GM23248 (cell line): Measurements from ENCODE around the gene SLFN13. TPM values are rescaled to one million over a fixed set of nuclear protein-coding genes. Genes with fewer than 3 reads are reported as not detected.
"Not testable (repeated sequence)": the region's sequence is repeated elsewhere in the genome, so short reads cannot be mapped to it uniquely, and the experiment has no call there.

Experiments
- DNase-seq: peaks from one replicate; pipeline ENCODE4 v3.0.0-alpha.2; 2015
- H2AFZ ChIP-seq: fragments of 200-600 bp; sonication (generic); 2 replicates; pipeline ENCODE4 v1.6.1; 2016; ENCODE audit warnings: antibody characterized with exemption
- H3F3A ChIP-seq: fragments of 200-600 bp; sonication (generic); 2 replicates; pipeline ENCODE4 v1.6.1; 2016; ENCODE audit warnings: mild to moderate bottlenecking, antibody characterized with exemption, mixed run types; ENCODE audit not compliant: insufficient read depth
- H3K27ac ChIP-seq: fragments of 200-600 bp; sonication (generic); 2 replicates; pipeline ENCODE4 v1.5.1; 2016; ENCODE audit warnings: mild to moderate bottlenecking
- H3K27me3 ChIP-seq: fragments of 200-600 bp; sonication (generic); replicated peaks from 2 replicates; pipeline ENCODE4 v1.6.1; 2016; ENCODE audit warnings: mild to moderate bottlenecking; ENCODE audit not compliant: insufficient read depth
- H3K36me3 ChIP-seq: fragments of 200-600 bp; sonication (generic); 2 replicates; pipeline ENCODE4 v1.6.1; 2016; ENCODE audit warnings: low read depth, mild to moderate bottlenecking
- H3K4me1 ChIP-seq: fragments of 200-600 bp; sonication (generic); 2 replicates; pipeline ENCODE4 v1.6.1; 2016; ENCODE audit warnings: mild to moderate bottlenecking; ENCODE audit not compliant: insufficient read depth
- H3K4me2 ChIP-seq: fragments of 200-600 bp; sonication (generic); one replicate; pipeline ENCODE4 v1.6.1; 2016; ENCODE audit warnings: mild to moderate bottlenecking; ENCODE audit not compliant: unreplicated experiment
- H3K4me3 ChIP-seq: fragments of 200-600 bp; sonication (generic); 2 replicates; pipeline ENCODE4 v1.5.1; 2016; ENCODE audit warnings: mild to moderate bottlenecking
- H3K79me2 ChIP-seq: fragments of 200-600 bp; sonication (generic); 2 replicates; pipeline ENCODE4 v1.6.1; 2016; ENCODE audit warnings: mild to moderate bottlenecking; ENCODE audit not compliant: insufficient read depth
- H3K9ac ChIP-seq: fragments of 200-600 bp; sonication (generic); 2 replicates; pipeline ENCODE4 v1.6.1; 2016; ENCODE audit warnings: mild to moderate bottlenecking
- H3K9me2 ChIP-seq: fragments of 200-600 bp; sonication (generic); 2 replicates; pipeline ENCODE4 v1.6.1; 2016; ENCODE audit warnings: mixed run types, mild to moderate bottlenecking, moderate library complexity; ENCODE audit not compliant: insufficient read depth
- H3K9me3 ChIP-seq: fragments of 200-600 bp; sonication (generic); one replicate; pipeline ENCODE4 v1.6.1; 2017; ENCODE audit warnings: low read depth
- H4K20me1 ChIP-seq: fragments of 200-600 bp; sonication (generic); 2 replicates; pipeline ENCODE4 v1.6.0; 2016; ENCODE audit not compliant: insufficient read depth
- EZH2 ChIP-seq: fragments of 200-600 bp; sonication (generic); IDR thresholded peaks from 2 replicates; pipeline ENCODE4 v1.6.1; 2018; ENCODE audit warnings: antibody characterized with exemption, mild to moderate bottlenecking; ENCODE audit not compliant: insufficient read depth, poor library complexity, severe bottlenecking
- EZH2phosphoT487 ChIP-seq: fragments of 200-600 bp; sonication (generic); IDR thresholded peaks from 2 replicates; pipeline ENCODE4 v1.6.1; 2018; ENCODE audit warnings: antibody characterized with exemption, moderate library complexity, mild to moderate bottlenecking, low read depth; ENCODE audit not compliant: insufficient read depth
- WGBS, 2 experiments: methylation state at CpG; one replicate each; pipeline ENCODE4 v1.1.6; 2015 to 2017; ENCODE audit warnings: low lambda C conversion rate in 2 of 2, low coverage in 1 of 2; ENCODE audit errors: missing lambda C conversion rate in 2 of 2; 5-methylcytosine and 5-hydroxymethylcytosine counted together
- in situ Hi-C: fragments of 300-500 bp; cut with MboI; formaldehyde crosslinking; loops from 2 replicates; pipeline ENCODE4 v1.15.0; 2020
- polyA plus RNA-seq: library from polyadenylated mRNA; unstranded; fragments of >200 nt; fragmentation: Nextera tagmentation; extraction: Ambion mirVana; gene quantifications from 2 replicates; pipeline ENCODE4 v1.2.1, GENCODE V29; 2016
- total RNA-seq: library from RNA; depleted of rRNA; stranded (reverse); fragments of >200 nt; shearing (Covaris generic); gene quantifications from 2 replicates; pipeline ENCODE4 v1.2.3, GENCODE V29; 2014

Gene SLFN13
- total and polyA plus RNA-seq, 2 experiments from 2014 or later, result 1.6 to 4.8 TPM

DNA sequence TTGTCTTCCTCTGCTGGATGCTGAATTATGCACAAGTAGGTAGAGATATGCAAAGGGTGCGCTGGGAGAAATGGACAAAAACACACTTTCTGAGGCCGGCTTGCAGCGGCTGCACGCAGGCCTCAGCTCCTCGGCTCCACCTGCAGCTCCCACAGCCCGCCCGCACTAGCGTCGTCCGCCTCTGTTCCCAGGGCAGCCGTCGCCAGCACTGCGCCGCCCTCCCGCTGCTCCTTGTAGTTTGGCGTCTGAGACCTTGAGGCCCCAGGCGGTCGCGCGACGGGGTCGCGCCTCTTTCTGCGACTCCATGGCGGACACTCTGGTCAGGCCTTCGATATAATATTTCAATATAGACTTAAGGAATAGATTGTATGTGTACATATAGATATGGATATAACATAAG lies 41.0 kb downstream of the SLFN13 start:
- Histone ChIP-seq H3K79me2 (peaks cover 7% of the 10 kb centered on the region; the same call in 1 of the 2 replicates), H3K9me3 (no peaks in the 10 kb centered on the region), H3K4me2 (no peak overlapping the region), H3F3A (no peaks in the 10 kb centered on the region), H3K4me1 (no peaks in the 10 kb centered on the region), H4K20me1 (no peaks in the 10 kb centered on the region), H3K4me3 (no peak overlapping the region), H3K36me3 (peaks cover 52% of the 10 kb centered on the region), H3K9ac (no peak overlapping the region), H2AFZ (no peak overlapping the region), H3K27me3 (no peaks in the 10 kb centered on the region), H3K27ac (no peak overlapping the region), H3K9me2 (no peaks in the 10 kb centered on the region)
- no peak for DNase-seq
- TF ChIP-seq EZH2phosphoT487, result no peak
- TF ChIP-seq EZH2, result no peak
- in situ Hi-C loops, result no loop called here
- 82 to 88% methylated on average over 25 to 26 of the region's 26 CpGs for WGBS, 2 experiments

- WGBS, 2 experiments, result 88 to 96% methylated on average over 1 of the region's 1 CpG
- DNase-seq, result no peak
- no peak overlapping the region for H3K4me3 ChIP-seq
- no peak overlapping the region for H2AFZ ChIP-seq
- H3K9ac ChIP-seq, result no peak overlapping the region
- H4K20me1 ChIP-seq, result no peaks in the 10 kb centered on the region
- no peaks in the 10 kb centered on the region for H3K4me1 ChIP-seq
- no peaks in the 10 kb centered on the region for H3K9me2 ChIP-seq
- in situ Hi-C loops, result no loop called here
- H3K27me3 ChIP-seq, result no peaks in the 10 kb centered on the region
- H3K36me3 ChIP-seq, result peaks cover 51% of the 10 kb centered on the region
- no peaks in the 10 kb centered on the region for H3F3A ChIP-seq
- no peak overlapping the region for H3K27ac ChIP-seq
- H3K9me3 ChIP-seq, result no peaks in the 10 kb centered on the region
- no peak overlapping the region for H3K4me2 ChIP-seq
- no peak for TF ChIP-seq EZH2
- no peak for TF ChIP-seq EZH2phosphoT487
- no peaks in the 10 kb centered on the region for H3K79me2 ChIP-seq
These were observed 42.0 kb downstream of the SLFN13 start for GRCh38 chr17:35406568-35406967.

GRCh38 chr17:35404360-35404759 lies 44.2 kb downstream of the SLFN13 start:
- H3K79me2 ChIP-seq, result no peaks in the 10 kb centered on the region
- peaks cover 33% of the 10 kb centered on the region for H3K36me3 ChIP-seq
- TF ChIP-seq EZH2phosphoT487 (no peak), EZH2 (no peak)
- in situ Hi-C loops, result no loop called here
- H3K9ac ChIP-seq, result no peak overlapping the region
- H3K4me2 ChIP-seq, result no peak overlapping the region
- H3K9me3 ChIP-seq, result no peaks in the 10 kb centered on the region
- no peak overlapping the region for H2AFZ ChIP-seq
- H3K4me1 ChIP-seq, result no peaks in the 10 kb centered on the region
- no peaks in the 10 kb centered on the region for H3F3A ChIP-seq
- H3K9me2 ChIP-seq, result no peaks in the 10 kb centered on the region
- H4K20me1 ChIP-seq, result no peaks in the 10 kb centered on the region
- 96 to 100% methylated on average over 1 of the region's 1 CpG for WGBS, 2 experiments
- H3K4me3 ChIP-seq, result no peak overlapping the region
- H3K27me3 ChIP-seq, result no peaks in the 10 kb centered on the region
- no peak for DNase-seq
- H3K27ac ChIP-seq, result no peak overlapping the region

DNA sequence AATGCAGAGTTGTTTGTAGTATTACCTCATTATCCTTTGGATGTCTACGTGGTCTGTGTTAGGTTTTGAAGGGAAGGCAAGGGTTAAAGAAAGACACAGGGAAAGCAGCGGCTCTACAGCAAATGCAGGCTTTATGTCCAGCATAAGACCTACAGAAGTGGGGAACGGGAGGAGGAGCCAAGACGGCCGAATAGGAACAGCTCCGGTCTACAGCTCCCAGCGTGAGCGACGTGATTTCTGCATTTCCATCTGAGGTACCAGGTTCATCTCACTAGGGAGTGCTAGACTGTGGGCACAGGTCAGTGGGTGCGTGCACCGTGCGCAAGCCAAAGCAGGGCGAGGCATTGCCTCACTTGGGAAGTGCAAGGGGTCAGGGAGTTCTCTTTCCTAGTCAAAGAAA lies 54.8 kb downstream of the SLFN13 start:
- H3K27me3 ChIP-seq, H4K20me1 ChIP-seq, H3K79me2 ChIP-seq, H3K27ac ChIP-seq, DNase-seq, H3K4me1 ChIP-seq, H3K36me3 ChIP-seq, H3K9me3 ChIP-seq, H3K4me3 ChIP-seq, H3F3A ChIP-seq, H3K9ac ChIP-seq, H3K9me2 ChIP-seq, H3K4me2 ChIP-seq, in situ Hi-C loops, H2AFZ ChIP-seq: not testable (repeated sequence)
- 87 to 94% methylated on average over 13 of the region's 13 CpGs for WGBS, 2 experiments

DNA sequence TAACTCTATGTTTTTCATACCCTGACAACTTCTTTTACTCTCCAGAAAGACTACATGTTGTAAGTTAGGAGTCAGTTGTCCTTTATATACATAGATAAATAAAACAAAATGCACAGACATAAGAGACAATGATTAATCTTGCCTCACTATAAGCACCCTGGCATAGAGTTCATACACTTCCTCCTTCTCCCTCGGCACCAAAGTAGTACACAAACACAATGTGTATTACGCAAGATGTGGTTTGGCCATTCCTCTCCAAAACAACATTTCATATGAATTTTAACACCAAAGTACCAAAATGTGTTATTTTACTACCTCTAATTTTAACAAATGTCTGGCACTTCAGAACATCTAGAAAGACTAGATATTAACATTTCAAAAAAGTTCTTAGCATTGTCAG lies 57.9 kb downstream of the SLFN13 start:
- no peak for TF ChIP-seq EZH2
- no peak for TF ChIP-seq EZH2phosphoT487
- Histone ChIP-seq H4K20me1 (no peaks in the 10 kb centered on the region), H2AFZ (no peak overlapping the region), H3K27ac (no peak overlapping the region), H3K79me2 (no peaks in the 10 kb centered on the region), H3K9me3 (no peaks in the 10 kb centered on the region), H3F3A (no peaks in the 10 kb centered on the region), H3K4me3 (no peak overlapping the region), H3K36me3 (no peaks in the 10 kb centered on the region; the same call in 1 of the 2 replicates), H3K4me2 (no peak overlapping the region), H3K27me3 (no peaks in the 10 kb centered on the region), H3K4me1 (no peaks in the 10 kb centered on the region), H3K9ac (no peak overlapping the region), H3K9me2 (no peaks in the 10 kb centered on the region)
- DNase-seq, result no peak
- in situ Hi-C loops, result no loop called here
- WGBS, 2 experiments, result 47 to 58% methylated on average over 2 of the region's 2 CpGs
